GM18868 (cell line): Measurements from ENCODE around the gene ATAD2B.

ENCODE experiments used
- ATAC-seq: cut with Tn5 transposase; IDR thresholded peaks from one replicate; pipeline ENCODE4 v1.9.1; 2021; ENCODE audit warnings: mild to moderate bottlenecking, moderate library complexity; ENCODE audit not compliant: unreplicated experiment

Gene ATAD2B

GRCh38 chr2:23706613-23707078, 220.3 kb downstream of the ATAD2B start:
- no peak for ATAC-seq

GRCh38 chr2:23705771-23706612, 220.9 kb downstream of the ATAD2B start:
- no peak for ATAC-seq

- ATAC-seq = no peak
Observed at GRCh38 chr2:23703583-23704385, 223.1 kb downstream of the ATAD2B start.

GRCh38 chr2:23703037-23703582, 223.8 kb downstream of the ATAD2B start:
- no peak for ATAC-seq

GRCh38 chr2:23700627-23701026, 226.3 kb downstream of the ATAD2B start:
- no peak for ATAC-seq

GRCh38 chr2:23699580-23699925, 227.4 kb downstream of the ATAD2B start:
- no peak for ATAC-seq

- ATAC-seq = no peak
Observed at GRCh38 chr2:23698721-23699579, 228.0 kb downstream of the ATAD2B start.
